Osteoblast (primary cell): Measurements from ENCODE around the gene FANCI. TPM values are rescaled to one million over a fixed set of nuclear protein-coding genes. Genes with fewer than 3 reads are reported as not detected.

Experiments used
- DNase-seq: peaks from one replicate; pipeline ENCODE4 v3.0.0; 2011; ENCODE audit warnings: low spot score, mixed read lengths; ENCODE audit not compliant: insufficient read length; ENCODE audit errors: missing footprints
- H2AFZ ChIP-seq: 2 replicates; pipeline ENCODE4 v1.6.0; 2011; ENCODE audit warnings: mild to moderate bottlenecking, low read length
- H3K27ac ChIP-seq: 2 replicates; pipeline ENCODE4 v1.5.1; 2011; ENCODE audit warnings: mild to moderate bottlenecking, low read depth, low read length, moderate library complexity
- H3K27me3 ChIP-seq: 2 replicates; pipeline ENCODE4 v1.6.0; 2012; ENCODE audit warnings: mild to moderate bottlenecking, control low read depth, inconsistent platforms, low read length, moderate library complexity; ENCODE audit not compliant: insufficient read depth
- H3K36me3 ChIP-seq: 2 replicates; pipeline ENCODE4 v1.5.1; 2011; ENCODE audit warnings: mild to moderate bottlenecking, low read length, control low read depth, moderate library complexity; ENCODE audit not compliant: insufficient read depth
- H3K4me1 ChIP-seq: 2 replicates; pipeline ENCODE4 v1.5.1; 2011; ENCODE audit warnings: mild to moderate bottlenecking, low read length, control low read depth, moderate library complexity; ENCODE audit not compliant: insufficient read depth
- H3K4me2 ChIP-seq: 2 replicates; pipeline ENCODE4 v1.6.0; 2011; ENCODE audit warnings: mild to moderate bottlenecking, low read length; ENCODE audit not compliant: insufficient read depth
- H3K4me3 ChIP-seq: fragments of 200-600 bp; sonication (generic); 3 replicates; pipeline ENCODE4 v1.5.1; 2012; ENCODE audit warnings: mild to moderate bottlenecking, low read length, inconsistent platforms; ENCODE audit not compliant: insufficient read depth
- H3K79me2 ChIP-seq: 2 replicates; pipeline ENCODE4 v1.6.0; 2012; ENCODE audit warnings: mild to moderate bottlenecking, low read length, control low read depth, inconsistent platforms; ENCODE audit not compliant: insufficient read depth
- H3K9me3 ChIP-seq: 2 replicates; pipeline ENCODE4 v1.5.1; 2011; ENCODE audit warnings: low read depth, low read length, control low read depth
- H4K20me1 ChIP-seq: 2 replicates; pipeline ENCODE4 v1.6.0; 2012; ENCODE audit warnings: mild to moderate bottlenecking, low read length, control low read depth; ENCODE audit not compliant: insufficient read depth
- CTCF ChIP-seq: IDR thresholded peaks from 2 replicates; pipeline ENCODE4 v1.5.1; 2011; ENCODE audit warnings: mild to moderate bottlenecking, low read depth, low read length, moderate library complexity; ENCODE audit errors: extremely low read depth
- total RNA-seq: library from RNA; depleted of rRNA; stranded (reverse); fragments of >200 nt; gene quantifications from 2 replicates; pipeline ENCODE4 v1.2.3, GENCODE V29; 2012

The FANCI gene
- total RNA-seq, 1 donor = 59.4 TPM

DNA sequence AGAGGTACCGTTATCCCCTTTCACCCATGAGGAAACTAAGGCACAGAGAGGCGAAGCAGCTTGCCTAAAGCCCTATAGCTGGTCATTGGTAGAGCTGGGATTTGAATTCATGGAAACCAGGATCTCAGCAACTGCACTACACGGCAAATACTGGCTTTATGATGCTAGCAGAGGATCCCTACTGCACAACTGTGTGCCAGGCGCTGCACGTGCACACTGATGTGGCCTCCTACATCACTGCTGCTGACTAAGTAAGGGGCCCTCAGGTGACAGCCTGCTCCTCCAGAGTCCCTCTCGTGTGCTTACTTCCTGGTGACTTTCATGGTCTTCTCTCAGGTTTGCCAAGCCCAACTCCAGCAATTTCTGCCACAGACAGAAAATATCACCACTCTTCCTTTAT lies 94.3 kb downstream of the FANCI start:
- peaks cover 3% of the 10 kb centered on the region for H3K36me3 ChIP-seq
- no peak overlapping the region for H3K27ac ChIP-seq
- H3K27me3 ChIP-seq = peaks cover 42% of the 10 kb centered on the region
- H3K79me2 ChIP-seq = peaks cover 13% of the 10 kb centered on the region
- no peak overlapping the region for H3K4me2 ChIP-seq
- H3K4me1 ChIP-seq = peaks cover 18% of the 10 kb centered on the region
- no peaks in the 10 kb centered on the region for H3K9me3 ChIP-seq
- no peak for DNase-seq
- H2AFZ ChIP-seq = no peak overlapping the region
- TF ChIP-seq CTCF = no peak
- no peak overlapping the region for H3K4me3 ChIP-seq
- peaks cover 5% of the 10 kb centered on the region for H4K20me1 ChIP-seq

DNA sequence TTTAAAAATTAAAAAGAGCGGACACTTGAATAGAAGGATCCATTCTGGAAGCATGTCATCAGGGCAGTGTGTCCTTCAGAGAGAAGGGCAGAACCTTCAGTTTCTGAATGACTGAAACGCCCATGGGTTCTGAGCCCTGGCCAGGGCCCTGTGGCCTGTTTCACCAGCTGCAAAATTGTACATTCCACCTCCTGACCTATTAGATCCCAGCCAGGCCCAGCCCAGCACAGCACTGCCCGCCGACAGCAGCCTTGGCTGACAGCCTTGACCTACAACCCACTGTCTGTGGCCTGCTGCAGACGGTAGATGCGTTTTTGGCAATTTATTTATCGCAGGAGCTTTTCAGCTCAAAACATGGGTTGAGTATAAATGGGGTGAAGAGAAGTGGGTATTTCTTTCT lies 96.8 kb downstream of the FANCI start:
- no peak for TF ChIP-seq CTCF
- no peak overlapping the region for H3K4me3 ChIP-seq

GRCh38 chr15:89341316-89342005 lies 97.7 kb downstream of the FANCI start:
- H3K27me3 ChIP-seq = peaks cover 55% of the 10 kb centered on the region
- no peak overlapping the region for H2AFZ ChIP-seq
- no peaks in the 10 kb centered on the region for H3K36me3 ChIP-seq
- no peaks in the 10 kb centered on the region for H3K9me3 ChIP-seq
- no peak overlapping the region for H3K4me3 ChIP-seq
- H3K4me1 ChIP-seq = no peaks in the 10 kb centered on the region
- no peak overlapping the region for H3K27ac ChIP-seq
- no peaks in the 10 kb centered on the region for H3K79me2 ChIP-seq
- no peak for DNase-seq
- H4K20me1 ChIP-seq = peaks cover 4% of the 10 kb centered on the region
- TF ChIP-seq CTCF = no peak
- H3K4me2 ChIP-seq = no peak overlapping the region

More for the DNA sequence above, 96.8 kb downstream of the FANCI start:
- DNase-seq = no peak
- Histone ChIP-seq H3K27ac (no peak overlapping the region), H3K36me3 (no peaks in the 10 kb centered on the region), H3K79me2 (no peaks in the 10 kb centered on the region), H3K4me2 (no peak overlapping the region), H3K27me3 (peaks cover 48% of the 10 kb centered on the region), H3K4me1 (peaks cover 3% of the 10 kb centered on the region), H2AFZ (no peak overlapping the region), H3K9me3 (no peaks in the 10 kb centered on the region), H4K20me1 (no peaks in the 10 kb centered on the region)

DNA sequence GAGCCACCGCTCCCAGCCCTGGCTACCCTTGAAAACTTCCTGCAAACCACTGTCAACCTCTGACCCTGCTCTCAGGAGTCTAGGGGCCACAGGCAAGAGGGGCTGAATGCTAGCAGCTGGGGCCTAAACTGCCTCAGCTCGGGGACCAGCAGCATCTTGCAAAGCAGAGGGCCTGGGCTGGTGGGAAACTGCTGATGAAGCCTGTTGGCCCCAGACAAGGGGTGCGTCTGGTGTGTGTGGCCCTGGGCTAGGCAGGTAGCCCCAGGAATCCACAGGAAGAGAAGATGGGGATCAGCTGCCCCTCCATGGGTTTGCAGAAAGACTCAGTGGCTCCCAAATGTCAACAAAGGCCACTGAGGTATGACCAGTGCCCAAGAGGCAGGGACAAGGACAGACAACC lies 99.1 kb downstream of the FANCI start:
- H3K4me2 ChIP-seq = no peak overlapping the region
- peaks cover 4% of the 10 kb centered on the region for H4K20me1 ChIP-seq
- H3K4me1 ChIP-seq = no peaks in the 10 kb centered on the region
- no peak overlapping the region for H3K4me3 ChIP-seq
- no peak overlapping the region for H3K27ac ChIP-seq
- TF ChIP-seq CTCF = no peak
- H3K27me3 ChIP-seq = peaks cover 57% of the 10 kb centered on the region
- H3K79me2 ChIP-seq = no peaks in the 10 kb centered on the region
- H3K36me3 ChIP-seq = no peaks in the 10 kb centered on the region
- no peaks in the 10 kb centered on the region for H3K9me3 ChIP-seq
- DNase-seq = peak; percentile 5
- no peak overlapping the region for H2AFZ ChIP-seq
